Liver (tissue), 9 donors: ENCODE data around the gene CALML5. TPM values are rescaled to one million over a fixed set of nuclear protein-coding genes. Genes with fewer than 3 reads are reported as not detected.

Source experiments
- DNase-seq: peaks from one replicate; pipeline ENCODE4 v3.0.0-alpha.2; 2017; ENCODE audit warnings: low spot score
- H3K27ac ChIP-seq, 2 donors: one replicate each; pipeline ENCODE4 v1.7.0; 2013; ENCODE audit warnings: inconsistent platforms in 2 of 2, low read length in 2 of 2, control low read depth in 1 of 2, low read depth in 1 of 2, mild to moderate bottlenecking in 1 of 2
- H3K27me3 ChIP-seq, 4 donors: one replicate each; pipeline versions ENCODE4 v1.6.1 to v1.7.0; 2013; ENCODE audit warnings: low read length in 3 of 4, inconsistent platforms in 1 of 4, mild to moderate bottlenecking in 1 of 4, moderate library complexity in 1 of 4; ENCODE audit not compliant: control insufficient read depth in 4 of 4, insufficient read depth in 4 of 4
- H3K36me3 ChIP-seq, 4 donors: one replicate each; pipeline versions ENCODE4 v1.6.1 to v1.7.0; 2013; ENCODE audit warnings: low read length in 3 of 4, mild to moderate bottlenecking in 3 of 4, low read depth in 1 of 4, moderate library complexity in 1 of 4; ENCODE audit not compliant: control insufficient read depth in 4 of 4, insufficient read depth in 3 of 4
- H3K4me1 ChIP-seq, 4 donors: one replicate each; pipeline versions ENCODE4 v1.6.1 to v1.7.0; 2013; ENCODE audit warnings: low read length in 3 of 4, mild to moderate bottlenecking in 3 of 4, moderate library complexity in 1 of 4; ENCODE audit not compliant: control insufficient read depth in 4 of 4, insufficient read depth in 4 of 4
- H3K4me3 ChIP-seq, 3 donors: one replicate each; pipeline versions ENCODE4 v1.6.1 to v1.7.0; 2013; ENCODE audit warnings: low read length in 3 of 3, control low read depth in 1 of 3, low read depth in 1 of 3, mild to moderate bottlenecking in 1 of 3
- H3K9ac ChIP-seq, 2 donors: one replicate each; pipeline ENCODE4 v1.7.0; 2013; ENCODE audit warnings: low read length in 2 of 2, mild to moderate bottlenecking in 2 of 2, moderate library complexity in 2 of 2, control low read depth in 1 of 2, low read depth in 1 of 2
- H3K9me3 ChIP-seq, 4 donors: one replicate each; pipeline versions ENCODE4 v1.6.1 to v1.7.0; 2013; ENCODE audit warnings: low read length in 3 of 4; ENCODE audit not compliant: control insufficient read depth in 4 of 4
- ATF3 ChIP-seq: IDR thresholded peaks from 2 replicates; pipeline ENCODE4 v1.6.1; 2016; ENCODE audit warnings: antibody characterized with exemption
- CTCF ChIP-seq: fragments of 150-350 bp; IDR thresholded peaks from 2 replicates; pipeline ENCODE4 v1.5.1; 2017; ENCODE audit warnings: improper control_type of control experiment, low read depth, low read length; ENCODE audit not compliant: missing input control
- EGR1 ChIP-seq, 2 donors: IDR thresholded peaks; 2 replicates each; pipeline ENCODE4 v1.6.1; 2016 to 2018; ENCODE audit warnings: antibody characterized with exemption in 2 of 2, low read depth in 2 of 2
- FOXA1 ChIP-seq: IDR thresholded peaks from 2 replicates; pipeline ENCODE4 v1.6.1; 2016; ENCODE audit warnings: antibody characterized with exemption
- FOXA2 ChIP-seq: IDR thresholded peaks from 2 replicates; pipeline ENCODE4 v1.6.1; 2016; ENCODE audit warnings: antibody characterized with exemption
- GABPA ChIP-seq, 2 donors: IDR thresholded peaks in 1 of 2; conservative IDR thresholded peaks in 1 of 2; 2 replicates each; pipeline ENCODE4 v1.6.1; 2016; ENCODE audit warnings: antibody characterized with exemption in 2 of 2, mild to moderate bottlenecking in 1 of 2, moderate library complexity in 1 of 2
- HNF4A ChIP-seq, 2 donors: conservative IDR thresholded peaks; 2 replicates each; pipeline ENCODE4 v1.6.1; 2016; ENCODE audit warnings: antibody characterized with exemption in 2 of 2, mild to moderate bottlenecking in 2 of 2
- HNF4G ChIP-seq: IDR thresholded peaks from 2 replicates; pipeline ENCODE4 v1.6.1; 2016; ENCODE audit warnings: antibody characterized with exemption
- JUND ChIP-seq, 2 donors: IDR thresholded peaks; 2 replicates each; pipeline ENCODE4 v1.6.1; 2016; ENCODE audit warnings: antibody characterized with exemption in 2 of 2
- MAX ChIP-seq: IDR thresholded peaks from 2 replicates; pipeline ENCODE4 v1.6.1; 2016; ENCODE audit warnings: antibody characterized with exemption
- NR2F2 ChIP-seq: IDR thresholded peaks from 2 replicates; pipeline ENCODE4 v1.6.1; 2016; ENCODE audit warnings: antibody characterized with exemption
- RAD21 ChIP-seq, 2 donors: IDR thresholded peaks; 2 replicates each; pipeline ENCODE4 v1.6.1; 2016; ENCODE audit warnings: antibody characterized with exemption in 2 of 2, mild to moderate bottlenecking in 2 of 2
- REST ChIP-seq: IDR thresholded peaks from 2 replicates; pipeline ENCODE4 v1.6.1; 2016; ENCODE audit warnings: antibody characterized with exemption, mild to moderate bottlenecking
- RXRA ChIP-seq, 2 donors: IDR thresholded peaks; 2 replicates each; pipeline ENCODE4 v1.6.1; 2017 to 2018; ENCODE audit warnings: antibody characterized with exemption in 2 of 2, mild to moderate bottlenecking in 1 of 2
- SP1 ChIP-seq: IDR thresholded peaks from 2 replicates; pipeline ENCODE4 v1.6.1; 2018; ENCODE audit warnings: antibody characterized with exemption, mild to moderate bottlenecking
- TAF1 ChIP-seq: conservative IDR thresholded peaks from 2 replicates; pipeline ENCODE4 v1.6.1; 2016; ENCODE audit warnings: antibody characterized with exemption, mild to moderate bottlenecking
- YY1 ChIP-seq: IDR thresholded peaks from 2 replicates; pipeline ENCODE4 v1.6.1; 2016; ENCODE audit warnings: antibody characterized with exemption, mild to moderate bottlenecking
- WGBS: extraction: QIAGEN DNeasy Blood & Tissue Kit; methylation state at CpG from one replicate; pipeline ENCODE4 v1.1.7; 2013; 5-methylcytosine and 5-hydroxymethylcytosine counted together
- polyA plus RNA-seq, 2 donors: library from polyadenylated mRNA; stranded (reverse) in 1 of 2; unstranded in 1 of 2; fragments of 200-250 nt in 1 of 2; fragments of >200 nt in 1 of 2; fragmentation: Nextera tagmentation in 1 of 2; extraction: Ambion mirVana in 1 of 2; gene quantifications; one replicate each; pipeline versions ENCODE4 v1.2.1 to v1.2.3, GENCODE V29; 2013 to 2015
- total RNA-seq, 2 donors: library from RNA; depleted of rRNA; stranded (reverse); fragments of >200 nt; gene quantifications; one replicate each; pipeline ENCODE4 v1.2.3, GENCODE V29; 2014
- donor health status: healthy.
- donor health status: healthy.
- donor health status: healthy.
- donor health status: healthy.
- donor health status: healthy.

CALML5 gene
- total and polyA plus RNA-seq, 4 donors: not detected

GRCh38 chr10:5525561-5526341 lies 26.4 kb upstream of the CALML5 start:
- Histone ChIP-seq H3K4me1 (peaks cover 12 to 31% (median 25%) of the 10 kb centered on the region in 4 donors), H3K4me3 (no peak overlapping the region), H3K27ac (no peak overlapping the region), H3K36me3 (no peaks in the 10 kb centered on the region), H3K9me3 (no peaks in the 10 kb centered on the region), H3K9ac (no peak overlapping the region), H3K27me3 (no peaks in the 10 kb centered on the region)
- 89% methylated on average over 34 of the region's 34 CpGs for WGBS
- TF ChIP-seq HNF4G (no peak), GABPA (IDR thresholded peaks at IDR 0.05 in 1 of 2, conservative IDR thresholded peaks at IDR 0.05 in 1 of 2) (no peak), FOXA2 (no peak), RXRA (IDR thresholded peaks at IDR 0.05) (no peak), ATF3 (no peak), HNF4A (conservative IDR thresholded peaks at IDR 0.05) (no peak), SP1 (no peak), EGR1 (IDR thresholded peaks at IDR 0.05; ENCODE audit: low read depth in 2 of 2) (no peak), CTCF (no peak), JUND (IDR thresholded peaks at IDR 0.05) (no peak), REST (no peak)
- DNase-seq: no peak

- no peak within 1 kb of the TSS for H3K4me3 ChIP-seq
- no peak for DNase-seq
- WGBS: 93% methylated on average over 64 of the region's 64 CpGs
- no peak within 1 kb of the TSS for H3K9ac ChIP-seq
- peaks cover 7 to 25% (median 20%) of the 10 kb centered on the region in 4 donors for H3K4me1 ChIP-seq
- no peaks in the 10 kb centered on the region for H3K9me3 ChIP-seq
- H3K27me3 ChIP-seq: no peaks in the 10 kb centered on the region
- no peak within 1 kb of the TSS for H3K27ac ChIP-seq
- H3K36me3 ChIP-seq: no peaks in the 10 kb centered on the region
- no peak for TF ChIP-seq MAX
- no peak for TF ChIP-seq EGR1 (IDR thresholded peaks at IDR 0.05; ENCODE audit: low read depth in 2 of 2)
- TF ChIP-seq RXRA (IDR thresholded peaks at IDR 0.05): no peak
- no peak for TF ChIP-seq NR2F2
- TF ChIP-seq FOXA2: no peak
- TF ChIP-seq REST: no peak
- TF ChIP-seq HNF4A (conservative IDR thresholded peaks at IDR 0.05): no peak
- no peak for TF ChIP-seq JUND (IDR thresholded peaks at IDR 0.05)
- TF ChIP-seq FOXA1: no peak
- TF ChIP-seq RAD21 (IDR thresholded peaks at IDR 0.05): no peak
- no peak for TF ChIP-seq GABPA (IDR thresholded peaks at IDR 0.05 in 1 of 2, conservative IDR thresholded peaks at IDR 0.05 in 1 of 2)
- no peak for TF ChIP-seq YY1
- TF ChIP-seq SP1: no peak
- TF ChIP-seq TAF1: no peak
- no peak for TF ChIP-seq HNF4G
- no peak for TF ChIP-seq CTCF
Measured at GRCh38 chr10:5524641-5525560, 25.5 kb upstream of the CALML5 start, which contains the start of gene CALML3. CALML3 (plus strand) TSS chr10:5524961; CDS start chr10:5525086, 125 bp downstream.
